GM19043 (cell line): ENCODE data around the gene KRTAP22-1.

Experiments
- ATAC-seq: cut with Tn5 transposase; IDR thresholded peaks from one replicate; pipeline ENCODE4 v1.9.1; 2021; ENCODE audit warnings: low read depth; ENCODE audit not compliant: unreplicated experiment

KRTAP22-1 gene

DNA sequence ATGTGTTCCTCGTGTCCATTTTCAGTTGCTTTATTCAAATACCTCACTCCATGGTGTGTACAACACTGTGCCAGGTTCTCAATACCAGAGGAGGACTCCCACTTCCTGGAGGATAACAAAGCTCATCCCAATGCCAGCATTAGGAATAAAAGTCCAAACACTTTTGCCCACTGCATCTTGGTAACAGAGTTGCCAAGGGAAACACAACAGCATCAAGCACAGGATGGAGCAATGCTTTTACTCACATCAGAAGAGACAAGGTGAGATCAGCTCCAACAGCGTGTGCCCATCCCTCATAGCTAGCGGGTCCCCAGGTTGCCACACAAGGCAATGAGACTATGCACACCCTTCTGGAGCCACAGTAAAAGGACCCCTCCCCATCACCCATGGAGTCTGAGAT lies 22.5 kb downstream of the KRTAP22-1 start:
- no peak for ATAC-seq

DNA sequence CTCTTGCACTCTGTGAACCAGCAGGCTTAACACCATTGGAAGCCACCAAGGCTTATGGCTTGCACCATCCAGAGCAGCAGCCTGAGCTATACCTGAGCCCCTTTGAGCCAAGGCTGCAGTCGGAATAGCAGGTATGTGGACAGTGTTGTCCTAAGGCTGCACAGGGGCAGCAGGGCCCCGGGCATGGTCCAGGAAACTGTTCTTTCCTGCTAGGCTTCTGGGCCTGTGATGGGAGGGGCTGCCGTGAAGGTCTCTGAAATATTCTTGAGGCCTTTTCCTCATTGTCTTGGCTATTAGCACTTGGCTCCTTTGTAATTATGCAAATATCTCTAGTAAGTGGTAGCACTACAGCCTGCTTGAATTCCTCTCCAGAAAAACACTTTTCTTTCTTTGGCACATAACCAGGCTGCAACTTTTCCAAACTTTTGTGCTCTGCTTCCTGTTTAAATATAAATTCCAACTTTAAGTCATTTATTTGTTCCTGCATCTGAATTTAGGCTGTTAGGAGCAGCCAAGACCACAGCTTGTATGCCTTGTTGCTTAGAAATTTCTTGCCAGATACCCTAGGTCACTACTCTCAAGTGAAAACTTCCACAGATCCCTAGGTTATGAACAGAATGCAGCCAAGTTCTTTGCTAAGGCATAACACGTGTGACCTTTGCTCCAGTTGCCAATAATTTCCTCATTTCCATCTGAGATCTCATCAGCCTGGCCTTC lies 24.7 kb downstream of the KRTAP22-1 start:
- no peak for ATAC-seq

DNA sequence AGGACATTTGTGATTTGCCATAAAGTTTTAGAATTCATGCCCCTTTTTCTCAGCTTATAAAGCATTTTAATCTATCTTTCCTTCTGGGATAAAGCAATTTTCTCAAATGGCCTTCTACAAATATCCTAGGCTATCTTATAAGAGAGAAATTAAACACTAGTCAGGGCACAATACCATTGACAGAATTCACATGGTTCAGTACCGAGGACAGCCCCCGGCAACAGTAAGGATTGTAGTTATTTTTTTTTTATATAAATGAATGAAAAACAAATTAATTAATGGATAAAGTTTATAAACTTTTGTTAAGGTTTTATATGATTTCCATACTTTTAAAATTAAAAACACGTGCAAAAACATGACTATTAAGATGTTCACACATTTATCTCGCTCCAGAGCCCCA lies 27.2 kb downstream of the KRTAP22-1 start:
- no peak for ATAC-seq

DNA sequence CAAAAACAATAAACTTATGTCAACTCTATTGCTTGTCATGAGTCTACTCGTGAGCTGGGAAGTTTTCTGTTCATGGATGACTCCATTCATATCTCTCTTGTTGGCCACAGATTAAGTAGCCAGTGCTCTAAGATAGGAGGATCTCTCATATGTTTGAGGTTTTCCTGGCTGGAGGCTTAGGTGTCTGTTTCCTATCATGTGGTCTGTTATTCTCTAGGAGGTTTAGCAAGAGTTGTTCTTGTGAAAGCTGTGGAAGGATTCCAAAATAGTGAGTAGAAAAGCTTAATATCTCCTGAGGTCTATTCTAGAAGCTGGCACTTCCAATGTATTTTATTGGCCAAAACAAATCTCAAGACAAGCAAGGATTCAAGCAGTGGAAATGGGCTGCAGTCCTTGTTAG lies 28.3 kb downstream of the KRTAP22-1 start:
- no peak for ATAC-seq

DNA sequence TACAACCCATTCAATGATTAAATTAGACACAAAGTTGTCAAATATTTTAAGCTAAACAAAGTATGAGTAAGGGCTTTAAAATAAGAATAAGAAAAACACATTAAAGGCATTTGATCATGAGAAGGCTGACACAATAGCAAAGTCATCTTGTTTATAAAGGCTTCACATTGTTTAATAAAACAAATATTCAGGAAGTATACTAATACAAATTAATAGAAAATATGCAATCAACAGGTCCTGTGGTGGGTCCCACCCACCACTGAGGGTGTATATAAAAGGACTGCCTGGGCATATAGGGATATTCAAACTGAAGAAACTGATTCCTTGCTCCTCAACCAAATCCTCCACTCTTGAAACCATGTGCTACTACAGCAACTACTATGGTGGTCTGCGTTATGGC lies 34.0 kb downstream of the KRTAP22-1 start, which contains the start of gene KRTAP20-2:
KRTAP20-2 (plus strand) TSS at position 301 of the 400 bp plus-strand sequence; CDS start at position 359, 58 bp downstream.
- no peak for ATAC-seq

DNA sequence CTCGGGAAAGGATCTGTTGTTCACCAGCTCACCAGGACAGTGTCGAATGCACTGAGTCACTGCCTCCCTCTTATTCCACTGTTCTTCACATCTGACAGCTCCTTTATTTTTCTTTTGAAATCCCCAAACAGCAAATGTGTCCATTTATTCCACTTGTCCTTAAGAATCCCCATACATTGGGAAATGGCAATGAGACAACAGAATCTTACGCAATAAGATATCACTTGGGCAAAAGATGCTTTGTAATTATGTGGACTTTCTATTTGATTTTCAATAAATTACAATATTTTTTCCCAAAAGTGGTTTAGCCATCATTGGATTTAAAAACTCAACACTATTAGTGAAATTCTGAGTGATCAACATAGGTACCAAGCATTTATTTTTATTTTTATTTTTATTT lies 37.8 kb downstream of the KRTAP22-1 start:
- no peak for ATAC-seq

DNA sequence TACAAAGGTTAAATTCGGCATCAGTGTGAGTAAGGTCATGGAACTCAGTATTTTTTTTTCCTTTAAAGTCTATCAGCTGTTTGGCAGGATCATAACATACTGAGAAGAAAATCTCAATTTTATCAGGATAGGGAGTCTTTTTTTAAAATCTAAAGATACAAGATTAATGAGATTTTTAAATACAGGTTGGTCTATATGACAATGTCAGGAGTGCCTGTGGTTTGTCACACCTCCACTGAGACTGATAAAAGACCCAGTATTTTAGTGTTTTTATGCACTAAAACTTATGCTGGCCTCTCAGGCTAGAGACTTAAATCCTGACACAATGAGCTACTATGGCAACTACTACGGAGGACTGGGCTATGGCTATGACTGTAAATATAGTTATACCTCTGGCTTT lies 41.7 kb downstream of the KRTAP22-1 start, which contains the start of gene KRTAP20-3:
KRTAP20-3 (plus strand) TSS at position 301 of the 400 bp plus-strand sequence.
- ATAC-seq, result no peak

DNA sequence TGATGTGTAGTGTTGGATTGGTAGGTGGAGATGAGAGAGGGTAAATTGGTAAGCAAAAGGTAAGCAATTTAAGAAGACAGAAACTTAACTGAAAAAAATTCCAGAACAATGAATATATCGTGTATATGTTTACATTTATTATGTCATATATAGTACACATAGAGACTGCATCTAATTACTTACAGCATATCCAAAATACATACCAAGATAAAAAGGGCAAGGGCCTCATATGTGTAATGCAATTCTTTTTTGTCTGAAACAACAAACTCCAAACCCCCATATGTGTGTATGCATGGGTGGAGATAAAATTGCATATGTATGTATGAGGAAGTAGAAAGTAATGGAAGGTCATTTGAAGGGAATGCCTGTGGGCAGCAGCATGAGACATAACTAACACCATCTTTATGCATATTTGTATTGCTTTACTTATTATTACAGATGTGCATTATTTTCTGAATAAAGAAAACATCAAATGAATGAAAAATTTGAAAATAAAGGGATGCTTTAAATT lies 46.1 kb downstream of the KRTAP22-1 start:
- ATAC-seq, result no peak
